Lower lobe of right lung (tissue), 2 donors: ENCODE measurements around the gene BAHCC1. TPM values are rescaled to one million over a fixed set of nuclear protein-coding genes. Genes with fewer than 3 reads are reported as not detected.

Experiments
- ATAC-seq, 2 donors: fragments of 200-7000 bp; cut with Tn5 transposase; one replicate each; pipeline ENCODE4 v1.9.1; 2020 to 2022; ENCODE audit warnings: mild to moderate bottlenecking in 2 of 2, moderate library complexity in 2 of 2
- DNase-seq: peaks from one replicate; pipeline ENCODE4 v3.0.0-alpha.2; 2020
- H3K27ac ChIP-seq: fragments of 200-600 bp; one replicate; pipeline ENCODE4 v1.8.0; 2022
- H3K27me3 ChIP-seq: fragments of 200-600 bp; one replicate; pipeline ENCODE4 v1.8.0; 2022; ENCODE audit warnings: low read depth
- H3K36me3 ChIP-seq: fragments of 200-600 bp; one replicate; pipeline ENCODE4 v1.8.0; 2022; ENCODE audit warnings: mild to moderate bottlenecking
- H3K4me1 ChIP-seq: fragments of 200-600 bp; one replicate; pipeline ENCODE4 v1.8.0; 2022
- H3K4me3 ChIP-seq: fragments of 200-600 bp; one replicate; pipeline ENCODE4 v1.8.0; 2022; ENCODE audit warnings: mild to moderate bottlenecking
- H3K9me3 ChIP-seq: fragments of 200-600 bp; one replicate; pipeline ENCODE4 v1.8.0; 2022
- intact Hi-C: fragments of 100-400 bp; cut with DNase I; formaldehyde crosslinking; loops from one replicate; pipeline ENCODE4 v1.11.0; 2022
- total RNA-seq: library from RNA; stranded (reverse); fragmentation: NEBNext Ultra II Directional; extraction: Animal tissue kit (Norgen Biotek cat#: 25700); gene quantifications from one replicate; pipeline ENCODE4 v1.2.1, GENCODE V29; 2021
- TF ChIP-seq, protein P1 (sequence below): fragments of 200-600 bp; IDR thresholded peaks from one replicate; pipeline ENCODE4 v1.8.0; 2022; ENCODE audit warnings: antibody characterized with exemption, mild to moderate bottlenecking
- donor health status: DM: no; HTN: yes; CAD: no; lungs with severe emphysema.

BAHCC1 gene
- total RNA-seq, 1 donor from 2014 or later: 19.9 TPM

- Histone ChIP-seq H3K36me3 (no peaks in the 10 kb centered on the region), H3K27ac (peak overlapping the region; percentile 81), H3K27me3 (peaks cover 8% of the 10 kb centered on the region), H3K4me3 (peak overlapping the region; percentile 33), H3K4me1 (peaks cover 27% of the 10 kb centered on the region), H3K9me3 (no peaks in the 10 kb centered on the region)
- ATAC-seq (peak; percentile 92 to 93), DNase-seq (peak; percentile 91)
- intact Hi-C loops: no loop called here
- TF ChIP-seq, protein P1, sequence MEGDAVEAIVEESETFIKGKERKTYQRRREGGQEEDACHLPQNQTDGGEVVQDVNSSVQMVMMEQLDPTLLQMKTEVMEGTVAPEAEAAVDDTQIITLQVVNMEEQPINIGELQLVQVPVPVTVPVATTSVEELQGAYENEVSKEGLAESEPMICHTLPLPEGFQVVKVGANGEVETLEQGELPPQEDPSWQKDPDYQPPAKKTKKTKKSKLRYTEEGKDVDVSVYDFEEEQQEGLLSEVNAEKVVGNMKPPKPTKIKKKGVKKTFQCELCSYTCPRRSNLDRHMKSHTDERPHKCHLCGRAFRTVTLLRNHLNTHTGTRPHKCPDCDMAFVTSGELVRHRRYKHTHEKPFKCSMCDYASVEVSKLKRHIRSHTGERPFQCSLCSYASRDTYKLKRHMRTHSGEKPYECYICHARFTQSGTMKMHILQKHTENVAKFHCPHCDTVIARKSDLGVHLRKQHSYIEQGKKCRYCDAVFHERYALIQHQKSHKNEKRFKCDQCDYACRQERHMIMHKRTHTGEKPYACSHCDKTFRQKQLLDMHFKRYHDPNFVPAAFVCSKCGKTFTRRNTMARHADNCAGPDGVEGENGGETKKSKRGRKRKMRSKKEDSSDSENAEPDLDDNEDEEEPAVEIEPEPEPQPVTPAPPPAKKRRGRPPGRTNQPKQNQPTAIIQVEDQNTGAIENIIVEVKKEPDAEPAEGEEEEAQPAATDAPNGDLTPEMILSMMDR: no peak
These were observed 29.4 kb upstream of the BAHCC1 start for GRCh38 chr17:81365601-81366585.

- ATAC-seq: no peak
- TF ChIP-seq, protein P1: no peak
- Histone ChIP-seq H3K27ac (no peak overlapping the region), H3K36me3 (no peaks in the 10 kb centered on the region), H3K27me3 (peaks cover 8% of the 10 kb centered on the region), H3K9me3 (no peaks in the 10 kb centered on the region), H3K4me3 (no peak overlapping the region), H3K4me1 (peaks cover 27% of the 10 kb centered on the region)
- intact Hi-C loops: no loop called here
- DNase-seq: no peak
These were observed 28.6 kb upstream of the BAHCC1 start for GRCh38 chr17:81366648-81367047.

- TF ChIP-seq, protein P1: no peak
- H3K9me3 ChIP-seq: no peaks in the 10 kb centered on the region
- H3K27me3 ChIP-seq: peaks cover 8% of the 10 kb centered on the region
These were observed 28.1 kb upstream of the BAHCC1 start for GRCh38 chr17:81367171-81367570.

GRCh38 chr17:81368161-81369022 lies 26.9 kb upstream of the BAHCC1 start:
- Histone ChIP-seq H3K4me3 (no peak overlapping the region), H3K9me3 (no peaks in the 10 kb centered on the region), H3K27ac (no peak overlapping the region), H3K27me3 (peaks cover 8% of the 10 kb centered on the region), H3K36me3 (no peaks in the 10 kb centered on the region), H3K4me1 (peaks cover 34% of the 10 kb centered on the region)
- intact Hi-C loops: no loop called here
- DNase-seq (no peak), ATAC-seq (no peak)
- TF ChIP-seq, protein P1: no peak

More at GRCh38 chr17:81367171-81367570, 28.1 kb upstream of the BAHCC1 start:
- Histone ChIP-seq H3K27ac (no peak overlapping the region), H3K36me3 (no peaks in the 10 kb centered on the region), H3K4me1 (peaks cover 27% of the 10 kb centered on the region), H3K4me3 (no peak overlapping the region)
- intact Hi-C loops: no loop called here
- no peak for ATAC-seq
- DNase-seq: no peak

DNA sequence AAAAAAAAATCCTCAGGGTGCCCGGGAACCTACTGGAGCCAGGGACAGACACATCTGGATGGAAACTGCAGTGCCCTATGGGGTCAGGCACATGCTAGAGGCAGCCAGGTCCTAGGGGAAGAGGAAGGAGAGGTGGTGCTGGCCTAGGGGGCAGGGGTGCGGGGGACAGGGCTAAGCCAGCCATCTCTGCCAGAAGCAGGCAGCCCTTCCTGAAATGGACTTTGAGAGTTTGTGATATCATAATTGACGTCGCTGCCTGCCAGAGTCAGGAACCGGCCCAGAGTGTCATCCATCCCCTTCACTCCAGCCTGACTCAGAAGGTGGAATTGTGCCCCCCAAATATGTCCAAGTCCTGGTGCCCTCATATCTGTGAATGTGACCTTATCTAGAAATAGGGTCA lies 25.0 kb upstream of the BAHCC1 start:
- DNase-seq (no peak), ATAC-seq (no peak)
- Histone ChIP-seq H3K36me3 (no peaks in the 10 kb centered on the region), H3K27me3 (peaks cover 5% of the 10 kb centered on the region), H3K27ac (no peak overlapping the region), H3K4me1 (peaks cover 25% of the 10 kb centered on the region), H3K4me3 (no peak overlapping the region), H3K9me3 (no peaks in the 10 kb centered on the region)
- TF ChIP-seq, protein P1: no peak
- intact Hi-C loops: no loop called here
